GM23248 (cell line): ENCODE data around the gene USP24.

Source experiments
- EZH2 ChIP-seq: fragments of 200-600 bp; sonication (generic); IDR thresholded peaks from 2 replicates; pipeline ENCODE4 v1.6.1; 2018; ENCODE audit warnings: antibody characterized with exemption, mild to moderate bottlenecking; ENCODE audit not compliant: insufficient read depth, poor library complexity, severe bottlenecking
- EZH2phosphoT487 ChIP-seq: fragments of 200-600 bp; sonication (generic); IDR thresholded peaks from 2 replicates; pipeline ENCODE4 v1.6.1; 2018; ENCODE audit warnings: antibody characterized with exemption, moderate library complexity, mild to moderate bottlenecking, low read depth; ENCODE audit not compliant: insufficient read depth

DNA sequence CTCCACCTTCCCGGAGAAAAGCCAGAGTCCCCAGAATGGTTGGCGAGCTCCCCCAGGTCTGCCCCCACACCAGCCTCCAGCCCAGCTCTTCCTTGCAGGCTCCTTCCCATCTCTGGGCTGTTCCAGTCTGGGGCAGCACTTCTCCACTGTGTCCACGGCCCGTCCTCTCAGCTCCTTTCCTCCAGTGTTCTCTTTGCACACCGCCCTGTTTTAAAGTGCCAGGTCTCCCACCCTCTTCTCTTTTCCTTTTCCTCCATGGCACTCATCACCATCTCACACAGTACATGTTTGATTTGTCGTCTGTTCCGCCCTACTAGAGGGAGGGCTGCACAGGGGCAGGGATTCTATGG, 181.9 kb downstream of the USP24 start:
- TF ChIP-seq EZH2: no peak
- TF ChIP-seq EZH2phosphoT487: no peak
